Measurements from ENCODE around the gene SLC26A6. TPM values are rescaled to one million over a fixed set of nuclear protein-coding genes. Genes with fewer than 3 reads are reported as not detected.

Gene SLC26A6
- total and polyA plus RNA-seq, 2 of the 13 experiments (the other 11 are each of a cell fraction or from before 2014, with no cell fraction given) = 40.7 to 184 TPM

DNA sequence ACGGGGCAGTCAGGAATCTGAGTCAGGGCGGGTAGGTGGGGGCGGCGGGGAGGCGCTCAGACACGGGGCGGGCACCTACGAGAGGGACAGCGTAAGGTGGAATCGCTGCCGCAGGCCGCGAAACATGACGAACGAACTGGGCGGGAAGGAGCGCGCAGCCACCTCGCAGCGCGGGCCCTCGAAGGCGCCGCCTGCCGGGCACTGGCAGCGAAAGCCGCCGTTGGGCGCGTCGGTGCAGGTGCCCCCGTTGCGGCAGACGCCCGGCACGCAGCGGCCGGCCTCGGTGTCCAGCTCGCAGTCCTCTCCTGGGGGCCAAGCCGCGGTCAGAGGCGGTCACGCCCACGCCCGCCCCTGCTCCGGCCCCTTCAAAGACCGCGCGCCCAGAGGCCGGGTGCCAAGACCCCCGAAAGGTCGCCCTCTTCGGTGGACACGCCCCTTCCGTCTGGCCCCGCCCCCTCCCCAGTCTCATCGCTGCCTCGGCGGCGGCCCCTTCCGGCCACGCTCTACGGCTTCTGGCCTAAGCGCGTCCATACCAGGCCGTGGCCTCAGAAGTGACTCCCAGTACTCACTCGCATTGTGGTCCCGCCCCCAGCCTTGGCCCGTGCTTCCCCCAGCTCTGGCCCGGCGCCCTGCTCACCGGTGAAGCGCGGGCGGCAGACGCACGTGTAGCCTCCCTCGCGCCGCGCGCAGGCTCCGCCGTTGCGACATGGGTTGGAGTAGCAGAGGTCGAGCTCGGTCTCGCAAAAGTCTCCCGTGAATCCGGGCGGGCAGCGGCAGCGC is 21.0 kb upstream of the SLC26A6 start (continued):
- TF ChIP-seq, protein P1, sequence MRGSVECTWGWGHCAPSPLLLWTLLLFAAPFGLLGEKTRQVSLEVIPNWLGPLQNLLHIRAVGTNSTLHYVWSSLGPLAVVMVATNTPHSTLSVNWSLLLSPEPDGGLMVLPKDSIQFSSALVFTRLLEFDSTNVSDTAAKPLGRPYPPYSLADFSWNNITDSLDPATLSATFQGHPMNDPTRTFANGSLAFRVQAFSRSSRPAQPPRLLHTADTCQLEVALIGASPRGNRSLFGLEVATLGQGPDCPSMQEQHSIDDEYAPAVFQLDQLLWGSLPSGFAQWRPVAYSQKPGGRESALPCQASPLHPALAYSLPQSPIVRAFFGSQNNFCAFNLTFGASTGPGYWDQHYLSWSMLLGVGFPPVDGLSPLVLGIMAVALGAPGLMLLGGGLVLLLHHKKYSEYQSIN (CRISPR knock-in tag; IDR thresholded peaks at IDR 0.05; ENCODE audit: borderline replicate concordance) = no peak
- TF ChIP-seq, protein P2, sequence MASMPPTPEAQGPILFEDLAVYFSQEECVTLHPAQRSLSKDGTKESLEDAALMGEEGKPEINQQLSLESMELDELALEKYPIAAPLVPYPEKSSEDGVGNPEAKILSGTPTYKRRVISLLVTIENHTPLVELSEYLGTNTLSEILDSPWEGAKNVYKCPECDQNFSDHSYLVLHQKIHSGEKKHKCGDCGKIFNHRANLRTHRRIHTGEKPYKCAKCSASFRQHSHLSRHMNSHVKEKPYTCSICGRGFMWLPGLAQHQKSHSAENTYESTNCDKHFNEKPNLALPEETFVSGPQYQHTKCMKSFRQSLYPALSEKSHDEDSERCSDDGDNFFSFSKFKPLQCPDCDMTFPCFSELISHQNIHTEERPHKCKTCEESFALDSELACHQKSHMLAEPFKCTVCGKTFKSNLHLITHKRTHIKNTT (CRISPR knock-in tag; IDR thresholded peaks at IDR 0.05) = no peak
- TF ChIP-seq, protein P3, sequence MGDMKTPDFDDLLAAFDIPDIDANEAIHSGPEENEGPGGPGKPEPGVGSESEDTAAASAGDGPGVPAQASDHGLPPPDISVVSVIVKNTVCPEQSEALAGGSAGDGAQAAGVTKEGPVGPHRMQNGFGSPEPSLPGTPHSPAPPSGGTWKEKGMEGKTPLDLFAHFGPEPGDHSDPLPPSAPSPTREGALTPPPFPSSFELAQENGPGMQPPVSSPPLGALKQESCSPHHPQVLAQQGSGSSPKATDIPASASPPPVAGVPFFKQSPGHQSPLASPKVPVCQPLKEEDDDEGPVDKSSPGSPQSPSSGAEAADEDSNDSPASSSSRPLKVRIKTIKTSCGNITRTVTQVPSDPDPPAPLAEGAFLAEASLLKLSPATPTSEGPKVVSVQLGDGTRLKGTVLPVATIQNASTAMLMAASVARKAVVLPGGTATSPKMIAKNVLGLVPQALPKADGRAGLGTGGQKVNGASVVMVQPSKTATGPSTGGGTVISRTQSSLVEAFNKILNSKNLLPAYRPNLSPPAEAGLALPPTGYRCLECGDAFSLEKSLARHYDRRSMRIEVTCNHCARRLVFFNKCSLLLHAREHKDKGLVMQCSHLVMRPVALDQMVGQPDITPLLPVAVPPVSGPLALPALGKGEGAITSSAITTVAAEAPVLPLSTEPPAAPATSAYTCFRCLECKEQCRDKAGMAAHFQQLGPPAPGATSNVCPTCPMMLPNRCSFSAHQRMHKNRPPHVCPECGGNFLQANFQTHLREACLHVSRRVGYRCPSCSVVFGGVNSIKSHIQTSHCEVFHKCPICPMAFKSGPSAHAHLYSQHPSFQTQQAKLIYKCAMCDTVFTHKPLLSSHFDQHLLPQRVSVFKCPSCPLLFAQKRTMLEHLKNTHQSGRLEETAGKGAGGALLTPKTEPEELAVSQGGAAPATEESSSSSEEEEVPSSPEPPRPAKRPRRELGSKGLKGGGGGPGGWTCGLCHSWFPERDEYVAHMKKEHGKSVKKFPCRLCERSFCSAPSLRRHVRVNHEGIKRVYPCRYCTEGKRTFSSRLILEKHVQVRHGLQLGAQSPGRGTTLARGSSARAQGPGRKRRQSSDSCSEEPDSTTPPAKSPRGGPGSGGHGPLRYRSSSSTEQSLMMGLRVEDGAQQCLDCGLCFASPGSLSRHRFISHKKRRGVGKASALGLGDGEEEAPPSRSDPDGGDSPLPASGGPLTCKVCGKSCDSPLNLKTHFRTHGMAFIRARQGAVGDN (CRISPR knock-in tag; IDR thresholded peaks at IDR 0.05) = peak; percentile 82
- TF ChIP-seq KLF13 (CRISPR knock-in tag; IDR thresholded peaks at IDR 0.05) = no peak
- no peak for TF ChIP-seq ZNF33A (CRISPR knock-in tag; IDR thresholded peaks at IDR 0.05; ENCODE audit: borderline replicate concordance)
- no peak for TF ChIP-seq SOX13 (IDR thresholded peaks at IDR 0.05)
- TF ChIP-seq SOX13 (CRISPR knock-in tag; conservative IDR thresholded peaks at IDR 0.05 in 1 of 2, IDR thresholded peaks at IDR 0.05 in 1 of 2) = no peak
- peak; percentile 68; the same call in 1 of the 2 replicates for TF ChIP-seq KDM2A (CRISPR knock-in tag; IDR thresholded peaks at IDR 0.05; ENCODE audit: borderline replicate concordance, low read depth)
- TF ChIP-seq, protein P4, sequence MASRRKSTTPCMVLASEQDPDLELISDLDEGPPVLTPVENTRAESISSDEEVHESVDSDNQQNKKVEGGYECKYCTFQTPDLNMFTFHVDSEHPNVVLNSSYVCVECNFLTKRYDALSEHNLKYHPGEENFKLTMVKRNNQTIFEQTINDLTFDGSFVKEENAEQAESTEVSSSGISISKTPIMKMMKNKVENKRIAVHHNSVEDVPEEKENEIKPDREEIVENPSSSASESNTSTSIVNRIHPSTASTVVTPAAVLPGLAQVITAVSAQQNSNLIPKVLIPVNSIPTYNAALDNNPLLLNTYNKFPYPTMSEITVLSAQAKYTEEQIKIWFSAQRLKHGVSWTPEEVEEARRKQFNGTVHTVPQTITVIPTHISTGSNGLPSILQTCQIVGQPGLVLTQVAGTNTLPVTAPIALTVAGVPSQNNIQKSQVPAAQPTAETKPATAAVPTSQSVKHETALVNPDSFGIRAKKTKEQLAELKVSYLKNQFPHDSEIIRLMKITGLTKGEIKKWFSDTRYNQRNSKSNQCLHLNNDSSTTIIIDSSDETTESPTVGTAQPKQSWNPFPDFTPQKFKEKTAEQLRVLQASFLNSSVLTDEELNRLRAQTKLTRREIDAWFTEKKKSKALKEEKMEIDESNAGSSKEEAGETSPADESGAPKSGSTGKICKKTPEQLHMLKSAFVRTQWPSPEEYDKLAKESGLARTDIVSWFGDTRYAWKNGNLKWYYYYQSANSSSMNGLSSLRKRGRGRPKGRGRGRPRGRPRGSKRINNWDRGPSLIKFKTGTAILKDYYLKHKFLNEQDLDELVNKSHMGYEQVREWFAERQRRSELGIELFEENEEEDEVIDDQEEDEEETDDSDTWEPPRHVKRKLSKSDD (CRISPR knock-in tag; IDR thresholded peaks at IDR 0.05; ENCODE audit: low read depth) = peak; percentile 60; the same call in 1 of the 2 replicates
- TF ChIP-seq ZKSCAN1 (IDR thresholded peaks at IDR 0.05; ENCODE audit: low read length) = no peak
- TF ChIP-seq KDM3A (CRISPR knock-in tag; IDR thresholded peaks at IDR 0.05; ENCODE audit: low read depth) = peak; percentile 55; the same call in 1 of the 2 replicates
- no peak for TF ChIP-seq CENPT (CRISPR knock-in tag; IDR thresholded peaks at IDR 0.05; ENCODE audit: low read depth)
- no peak for TF ChIP-seq SMC3 (IDR thresholded peaks at IDR 0.05; ENCODE audit: low read length)

Data from HepG2 (cell line).